Measurements from ENCODE around the gene USF3.

GRCh38 chr3:113719758-113720157 lies 23.3 kb upstream of the USF3 start:
- TF ChIP-seq POLR2A (IDR thresholded peaks at IDR 0.05) (no peak), CTCF (IDR thresholded peaks at IDR 0.05) (no peak)

All from upper lobe of left lung (tissue), 4 donors.